Gastroesophageal sphincter (tissue), 4 donors: ENCODE measurements around the gene MAP7. TPM values are rescaled to one million over a fixed set of nuclear protein-coding genes. Genes with fewer than 3 reads are reported as not detected.

Experiments
- ATAC-seq: fragments of 150-250 bp; one replicate; pipeline ENCODE4 v1.9.1; 2016; ENCODE audit warnings: mild to moderate bottlenecking, moderate library complexity
- H3K27ac ChIP-seq, 4 donors: fragments of 200-600 bp; sonication (generic) in 3 of 4; 1 replicate in 3 of 4; 2 replicates in 1 of 4; pipeline ENCODE4 v1.5.1; 2016 to 2019
- H3K27me3 ChIP-seq: fragments of 200-600 bp; sonication (generic); one replicate; pipeline ENCODE4 v1.5.1; 2019
- H3K36me3 ChIP-seq, 2 donors: fragments of 200-600 bp; sonication (generic); one replicate each; pipeline ENCODE4 v1.5.1; 2019; ENCODE audit warnings: control low read depth in 1 of 2
- H3K4me1 ChIP-seq, 3 donors: fragments of 200-600 bp; sonication (generic); 1 replicate in 2 of 3; 2 replicates in 1 of 3; pipeline ENCODE4 v1.5.1; 2016 to 2019; ENCODE audit warnings: control low read depth in 2 of 3
- H3K4me3 ChIP-seq, 2 donors: fragments of 200-600 bp; sonication (generic); one replicate each; pipeline ENCODE4 v1.5.1; 2019; ENCODE audit warnings: mild to moderate bottlenecking in 1 of 2, moderate library complexity in 1 of 2
- H3K9me3 ChIP-seq, 3 donors: fragments of 200-600 bp; sonication (generic); one replicate each; pipeline ENCODE4 v1.5.1; 2017 to 2019; ENCODE audit warnings: control low read depth in 2 of 3
- CTCF ChIP-seq, 4 experiments: fragments of 200-600 bp in 2 of 4; fragments of 450-650 bp in 2 of 4; sonication (generic) in 1 of 4; IDR thresholded peaks; one replicate each; pipeline ENCODE4 v1.5.1; 2017 to 2019; ENCODE audit warnings: antibody characterized with exemption in 4 of 4, mild to moderate bottlenecking in 2 of 4, moderate library complexity in 2 of 4
- EP300 ChIP-seq: sonication (generic); formaldehyde crosslinking; IDR thresholded peaks from one replicate; pipeline ENCODE4 v1.6.1; 2017; ENCODE audit warnings: antibody characterized with exemption, mild to moderate bottlenecking
- POLR2A ChIP-seq, 2 donors: fragments of 450-650 bp; IDR thresholded peaks; one replicate each; pipeline ENCODE4 v1.6.1; 2017; ENCODE audit warnings: antibody characterized with exemption in 2 of 2, mild to moderate bottlenecking in 2 of 2, moderate library complexity in 1 of 2
- POLR2AphosphoS5 ChIP-seq: sonication (generic); formaldehyde crosslinking; IDR thresholded peaks from one replicate; pipeline ENCODE4 v1.6.1; 2017; ENCODE audit warnings: antibody characterized with exemption
- WGBS, 2 donors: methylation state at CpG; one replicate each; pipeline ENCODE4 v1.1.5; 2018; ENCODE audit warnings: low coverage in 1 of 2; 5-methylcytosine and 5-hydroxymethylcytosine counted together
- total RNA-seq, 4 donors: library from RNA; depleted of rRNA; stranded (reverse); fragments of >200 nt; gene quantifications; one replicate each; pipeline ENCODE4 v1.1.0, GENCODE V29; 2016

Gene MAP7
- 1 to 10 TPM; 1.1 to 6.7 (median 4.3) TPM for total RNA-seq

GRCh38 chr6:136550330-136551071 is at the start of gene MAP7:
Gene MAP7, minus strand, starts transcription at chr6:136550422. Its CDS starts 14 bp downstream, at chr6:136550408.
- Histone ChIP-seq H3K9me3 (no peaks in the 10 kb centered on the region), H3K27me3 (peaks cover 65% of the 10 kb centered on the region), H3K27ac (peak within 1 kb of the TSS in 1 of 4 donors; percentile 57), H3K36me3 (peaks cover 0 to 5% of the 10 kb centered on the region in 2 donors), H3K4me3 (peak within 1 kb of the TSS; percentile 58 to 75), H3K4me1 (peaks cover 0 to 18% (median 11%) of the 10 kb centered on the region in 3 donors)
- no peak for TF ChIP-seq EP300
- peak; percentile 52 to 92 (median 68) for TF ChIP-seq CTCF (IDR thresholded peaks at IDR 0.05)
- WGBS, 2 donors, result no CpG with 5 or more reads among the region's 79 CpGs
- peak; percentile 72 for ATAC-seq

DNA sequence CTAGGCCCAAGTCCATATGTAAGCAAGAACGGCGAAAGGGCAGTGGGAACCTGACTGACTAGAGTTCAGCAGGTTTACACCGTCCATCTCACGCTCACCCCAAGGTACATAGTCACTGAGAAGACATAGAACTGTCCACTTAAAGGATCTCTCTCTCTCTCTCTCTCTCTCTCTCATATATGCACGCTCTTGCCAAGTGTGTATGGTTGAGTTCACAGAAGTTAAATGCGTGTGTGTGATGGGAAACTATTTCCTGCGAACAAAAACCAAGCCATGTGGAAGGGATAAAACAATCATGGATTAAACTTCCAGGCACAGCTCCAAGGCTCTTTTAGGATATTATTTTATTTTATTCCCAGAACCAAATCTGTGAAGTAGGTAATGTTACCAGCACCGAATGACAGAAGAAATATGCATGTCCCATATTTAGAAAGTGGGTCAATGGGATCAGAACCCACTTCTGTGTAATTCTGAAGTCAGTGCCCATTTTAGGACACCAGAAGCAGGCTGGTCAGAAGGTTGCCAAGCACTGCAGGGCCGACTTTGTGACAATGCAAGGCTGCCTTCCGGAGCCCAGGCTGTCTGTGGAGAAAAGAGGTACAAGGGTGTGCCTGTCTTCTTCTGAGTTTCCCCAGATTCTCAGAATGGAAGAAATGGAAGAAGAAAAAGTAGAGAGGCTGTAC is 49.2 kb upstream of the MAP7 start:
- no peaks in the 10 kb centered on the region for H3K9me3 ChIP-seq
- H3K27me3 ChIP-seq, result no peaks in the 10 kb centered on the region
- H3K4me1 ChIP-seq, result peaks cover 0 to 20% (median 0%) of the 10 kb centered on the region in 3 donors
- 38 to 43% methylated on average over 9 of the region's 10 CpGs for WGBS, 2 donors
- no peak overlapping the region for H3K4me3 ChIP-seq
- ATAC-seq, result no peak
- H3K36me3 ChIP-seq, result peaks cover 0 to 34% of the 10 kb centered on the region in 2 donors
- no peak for TF ChIP-seq CTCF (IDR thresholded peaks at IDR 0.05)
- peak; percentile 48 for TF ChIP-seq POLR2AphosphoS5
- TF ChIP-seq EP300, result no peak
- peak overlapping the region in 3 of 4 donors; percentile 39 to 65 (median 58) for H3K27ac ChIP-seq

DNA sequence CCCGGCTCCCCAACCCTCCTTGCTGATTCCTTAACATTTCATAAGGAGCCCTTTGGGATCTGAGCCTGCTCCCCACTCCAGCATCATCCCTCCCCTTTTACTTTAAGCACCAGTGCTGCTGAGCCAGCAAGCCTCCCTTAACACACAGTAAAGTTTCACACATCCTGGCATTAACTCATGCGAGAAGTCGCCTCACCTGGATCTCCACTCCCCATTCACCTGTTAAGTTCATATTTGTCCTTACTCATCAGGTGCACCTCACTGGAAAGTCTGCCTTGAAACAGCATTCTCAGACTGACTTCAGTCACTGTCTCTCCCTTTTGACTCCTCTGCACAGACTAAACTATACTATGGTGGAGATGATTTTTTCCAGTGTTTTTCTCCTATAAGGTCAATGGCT is 47.8 kb upstream of the MAP7 start:
- Histone ChIP-seq H3K27ac (no peak overlapping the region), H3K9me3 (no peaks in the 10 kb centered on the region), H3K36me3 (peaks cover 0 to 24% of the 10 kb centered on the region in 2 donors), H3K4me1 (peaks cover 0 to 20% (median 0%) of the 10 kb centered on the region in 3 donors), H3K4me3 (no peak overlapping the region), H3K27me3 (no peaks in the 10 kb centered on the region)
- 95 to 98% methylated on average over 3 of the region's 3 CpGs for WGBS, 2 donors
- no peak for TF ChIP-seq EP300
- TF ChIP-seq POLR2A (IDR thresholded peaks at IDR 0.05), result no peak
- no peak for TF ChIP-seq CTCF (IDR thresholded peaks at IDR 0.05)
- TF ChIP-seq POLR2AphosphoS5, result no peak
- no peak for ATAC-seq

GRCh38 chr6:136594671-136595070 is 44.4 kb upstream of the MAP7 start:
- WGBS, 2 donors, result 92 to 95% methylated on average over 6 to 8 of the region's 8 CpGs
- H3K4me3 ChIP-seq, result no peak overlapping the region
- H3K27ac ChIP-seq, result no peak overlapping the region
- no peak for ATAC-seq
- peaks cover 0 to 52% of the 10 kb centered on the region in 2 donors for H3K36me3 ChIP-seq
- no peaks in the 10 kb centered on the region for H3K27me3 ChIP-seq
- H3K4me1 ChIP-seq, result peaks cover 0 to 10% (median 0%) of the 10 kb centered on the region in 3 donors
- no peak for TF ChIP-seq CTCF (IDR thresholded peaks at IDR 0.05)
- TF ChIP-seq POLR2AphosphoS5, result no peak
- no peak for TF ChIP-seq POLR2A (IDR thresholded peaks at IDR 0.05)
- no peak for TF ChIP-seq EP300
- H3K9me3 ChIP-seq, result no peaks in the 10 kb centered on the region
